Femur (tissue), 1 donor: ENCODE measurements around the gene STPG4.
"Not testable (repeated sequence)": the region's sequence is repeated elsewhere in the genome, so short reads cannot be mapped to it uniquely, and the experiment has no call there.

Experiments used
- DNase-seq: peaks from one replicate; pipeline ENCODE4 v3.0.0-alpha.2; 2017

STPG4 gene

GRCh38 chr2:47124740-47125139, 30.4 kb downstream of the STPG4 start:
- not testable (repeated sequence) for DNase-seq

GRCh38 chr2:47120424-47120823, 34.7 kb downstream of the STPG4 start:
- not testable (repeated sequence) for DNase-seq

GRCh38 chr2:47119001-47119400, 36.1 kb downstream of the STPG4 start:
- no peak for DNase-seq

GRCh38 chr2:47118581-47118980, 36.5 kb downstream of the STPG4 start:
- no peak for DNase-seq

GRCh38 chr2:47112665-47113435, 42.3 kb downstream of the STPG4 start:
- DNase-seq = no peak

GRCh38 chr2:47109680-47110079, 45.4 kb downstream of the STPG4 start:
- no peak for DNase-seq

- no peak for DNase-seq
Measured at GRCh38 chr2:47109007-47109375, 46.1 kb downstream of the STPG4 start.

GRCh38 chr2:47108267-47109006, 46.7 kb downstream of the STPG4 start:
- not testable (repeated sequence) for DNase-seq

- not testable (repeated sequence) for DNase-seq
Measured at GRCh38 chr2:47107201-47107600, 47.9 kb downstream of the STPG4 start.

- not testable (repeated sequence) for DNase-seq
Measured at GRCh38 chr2:47106231-47106630, 48.9 kb downstream of the STPG4 start.

- DNase-seq = not testable (repeated sequence)
Measured at GRCh38 chr2:47099712-47100111, 55.4 kb downstream of the STPG4 start.

- DNase-seq = no peak
Measured at GRCh38 chr2:47098953-47099352, 56.2 kb downstream of the STPG4 start.

GRCh38 chr2:47097563-47097962, 57.5 kb downstream of the STPG4 start:
- no peak for DNase-seq

- DNase-seq = no peak
Measured at GRCh38 chr2:47096451-47096850, 58.7 kb downstream of the STPG4 start.

- no peak for DNase-seq
Measured at GRCh38 chr2:47095349-47096020, 59.6 kb downstream of the STPG4 start.

- DNase-seq = no peak
Measured at GRCh38 chr2:47094511-47095142, 60.5 kb downstream of the STPG4 start.

- no peak for DNase-seq
Measured at GRCh38 chr2:47093626-47094025, 61.5 kb downstream of the STPG4 start.

- no peak for DNase-seq
Measured at GRCh38 chr2:47092465-47092864, 62.6 kb downstream of the STPG4 start.

GRCh38 chr2:47091118-47091517, 64.0 kb downstream of the STPG4 start:
- DNase-seq = no peak

- no peak for DNase-seq
Measured at GRCh38 chr2:47089083-47089464, 66.0 kb downstream of the STPG4 start.

- peak; percentile 63 for DNase-seq
Measured at GRCh38 chr2:47088371-47089082, 66.6 kb downstream of the STPG4 start.

- no peak for DNase-seq
Measured at GRCh38 chr2:47087051-47087450, 68.1 kb downstream of the STPG4 start.

GRCh38 chr2:47086571-47086970, 68.5 kb downstream of the STPG4 start:
- no peak for DNase-seq
